ENCODE results near the gene ASH1L. TPM values are rescaled to one million over a fixed set of nuclear protein-coding genes. Genes with fewer than 3 reads are reported as not detected.

The ASH1L gene
- total RNA-seq, 1 donor from 2014 or later = 44.0 TPM

GRCh38 chr1:155324717-155325602 lies 237.6 kb downstream of the ASH1L start:
- DNase-seq (ENCODE audit: low spot score) = no peak
- peaks cover 34% of the 10 kb centered on the region for H3K4me1 Mint-ChIP-seq (ENCODE audit: low read depth)

GRCh38 chr1:155324037-155324716 lies 238.4 kb downstream of the ASH1L start:
- H3K4me1 Mint-ChIP-seq (ENCODE audit: low read depth) = peaks cover 38% of the 10 kb centered on the region

More at GRCh38 chr1:155324717-155325602, 237.6 kb downstream of the ASH1L start:
- Mint-ChIP-seq H3K36me3 (ENCODE audit: low read depth) (peaks cover 2% of the 10 kb centered on the region), H3K9me3 (no peaks in the 10 kb centered on the region), H3K27me3 (ENCODE audit: insufficient read depth) (no peaks in the 10 kb centered on the region), H3K4me3 (peak overlapping the region; percentile 86), H3K27ac (no peak overlapping the region)
- intact Hi-C loops (cut with micrococcal nuclease) = loop anchor here (1.0 to 10.0 kb wide), 8 partner anchors 52 to 1650 kb away; partner anchors contain the start of genes ARHGEF2, CLK2, DPM3 and ILF2

GRCh38 chr1:155323729-155324036 lies 238.9 kb downstream of the ASH1L start:
- peaks cover 7% of the 10 kb centered on the region for H3K36me3 Mint-ChIP-seq (ENCODE audit: low read depth)
- H3K27me3 Mint-ChIP-seq (ENCODE audit: insufficient read depth) = no peaks in the 10 kb centered on the region
- peaks cover 43% of the 10 kb centered on the region for H3K4me1 Mint-ChIP-seq (ENCODE audit: low read depth)

More at GRCh38 chr1:155324037-155324716, 238.4 kb downstream of the ASH1L start:
- peak overlapping the region; percentile 86 for H3K4me3 Mint-ChIP-seq
- peaks cover 3% of the 10 kb centered on the region for H3K36me3 Mint-ChIP-seq (ENCODE audit: low read depth)
- no peaks in the 10 kb centered on the region for H3K9me3 Mint-ChIP-seq
- H3K27me3 Mint-ChIP-seq (ENCODE audit: insufficient read depth) = no peaks in the 10 kb centered on the region
- peak; percentile 90 for DNase-seq (ENCODE audit: low spot score)
- peak overlapping the region; percentile 75 for H3K27ac Mint-ChIP-seq
- intact Hi-C loops (cut with micrococcal nuclease) = loop anchor here (1.0 to 10.0 kb wide), 8 partner anchors 51 to 1649 kb away; partner anchors contain the start of genes ARHGEF2, CLK2, DPM3 and ILF2

GRCh38 chr1:155322953-155323728 lies 239.5 kb downstream of the ASH1L start:
- no peaks in the 10 kb centered on the region for H3K27me3 Mint-ChIP-seq (ENCODE audit: insufficient read depth)
- intact Hi-C loops (cut with micrococcal nuclease) = loop anchor here (1.0 to 10.0 kb wide), 16 partner anchors 15 to 1648 kb away; partner anchors contain the start of genes ARHGEF2, DPM3, ENTREP3 and FDPS
- H3K4me1 Mint-ChIP-seq (ENCODE audit: low read depth) = peaks cover 49% of the 10 kb centered on the region
- peak overlapping the region; percentile 58 for H3K27ac Mint-ChIP-seq
- DNase-seq (ENCODE audit: low spot score) = peak; percentile 83
- H3K4me3 Mint-ChIP-seq = peak overlapping the region; percentile 86
- no peaks in the 10 kb centered on the region for H3K9me3 Mint-ChIP-seq
- H3K36me3 Mint-ChIP-seq (ENCODE audit: low read depth) = peaks cover 11% of the 10 kb centered on the region

More at GRCh38 chr1:155323729-155324036, 238.9 kb downstream of the ASH1L start:
- no peaks in the 10 kb centered on the region for H3K9me3 Mint-ChIP-seq
- peak overlapping the region; percentile 75 for H3K27ac Mint-ChIP-seq
- intact Hi-C loops (cut with micrococcal nuclease) = loop anchor here (1.0 to 10.0 kb wide), 18 partner anchors 15 to 1649 kb away; partner anchors contain the start of genes ARHGEF2, CLK2, DPM3 and ENTREP3
- peak overlapping the region; percentile 86 for H3K4me3 Mint-ChIP-seq
- peak; percentile 83 for DNase-seq (ENCODE audit: low spot score)

GRCh38 chr1:155322571-155322952 lies 240.0 kb downstream of the ASH1L start:
- Mint-ChIP-seq H3K4me1 (ENCODE audit: low read depth) (peaks cover 50% of the 10 kb centered on the region), H3K27me3 (ENCODE audit: insufficient read depth) (no peaks in the 10 kb centered on the region), H3K9me3 (no peaks in the 10 kb centered on the region), H3K27ac (no peak overlapping the region), H3K36me3 (ENCODE audit: low read depth) (peaks cover 15% of the 10 kb centered on the region), H3K4me3 (peak overlapping the region; percentile 73)
- no peak for DNase-seq (ENCODE audit: low spot score)
- intact Hi-C loops (cut with micrococcal nuclease) = loop anchor here (2.0 to 10.0 kb wide), 7 partner anchors 114 to 1648 kb away; partner anchors contain the start of genes ARHGEF2, DPM3, ILF2 and MTX1

- Mint-ChIP-seq H3K4me3 (peak overlapping the region; percentile 73), H3K27ac (no peak overlapping the region), H3K36me3 (ENCODE audit: low read depth) (peaks cover 18% of the 10 kb centered on the region), H3K27me3 (ENCODE audit: insufficient read depth) (no peaks in the 10 kb centered on the region), H3K4me1 (ENCODE audit: low read depth) (peaks cover 50% of the 10 kb centered on the region), H3K9me3 (no peaks in the 10 kb centered on the region)
- intact Hi-C loops (cut with micrococcal nuclease) = loop anchor here (2.0 to 10.0 kb wide), 7 partner anchors 113 to 1647 kb away; partner anchors contain the start of genes ARHGEF2, DPM3, ILF2 and MTX1
- DNase-seq (ENCODE audit: low spot score) = no peak
Observed at GRCh38 chr1:155321639-155322503, 240.7 kb downstream of the ASH1L start.

- Mint-ChIP-seq H3K4me3 (peak within 1 kb of the TSS; percentile 51), H3K27me3 (ENCODE audit: insufficient read depth) (no peaks in the 10 kb centered on the region), H3K9me3 (no peaks in the 10 kb centered on the region), H3K27ac (no peak within 1 kb of the TSS), H3K36me3 (ENCODE audit: low read depth) (peaks cover 21% of the 10 kb centered on the region), H3K4me1 (ENCODE audit: low read depth) (peaks cover 45% of the 10 kb centered on the region)
- peak; percentile 71 for DNase-seq (ENCODE audit: low spot score)
- intact Hi-C loops (cut with micrococcal nuclease) = loop anchor here (5.0 to 10.0 kb wide), 6 partner anchors 179 to 1646 kb away; partner anchors contain the start of genes ARHGEF2, DPM3, ILF2 and NPR1
Observed at GRCh38 chr1:155320661-155321617, 241.7 kb downstream of the ASH1L start, which contains the start of gene RUSC1. Gene RUSC1 (plus strand): TSS chr1:155320894. CDS start chr1:155321774, 880 bp downstream.

- H3K27ac Mint-ChIP-seq = no peak overlapping the region
- peaks cover 21% of the 10 kb centered on the region for H3K36me3 Mint-ChIP-seq (ENCODE audit: low read depth)
- intact Hi-C loops (cut with micrococcal nuclease) = loop anchor here (5.0 to 10.0 kb wide), 6 partner anchors 178 to 1645 kb away; partner anchors contain the start of genes ARHGEF2, DPM3, ILF2 and NPR1
- no peaks in the 10 kb centered on the region for H3K9me3 Mint-ChIP-seq
- H3K4me3 Mint-ChIP-seq = peak overlapping the region; percentile 51
- no peak for DNase-seq (ENCODE audit: low spot score)
- peaks cover 42% of the 10 kb centered on the region for H3K4me1 Mint-ChIP-seq (ENCODE audit: low read depth)
- H3K27me3 Mint-ChIP-seq (ENCODE audit: insufficient read depth) = no peaks in the 10 kb centered on the region
Observed at GRCh38 chr1:155320252-155320651, 242.4 kb downstream of the ASH1L start.

GRCh38 chr1:155319536-155319935 lies 243.1 kb downstream of the ASH1L start:
- intact Hi-C loops (cut with micrococcal nuclease) = no loop called here
- Mint-ChIP-seq H3K4me1 (ENCODE audit: low read depth) (peaks cover 42% of the 10 kb centered on the region), H3K9me3 (no peaks in the 10 kb centered on the region), H3K4me3 (no peak overlapping the region), H3K36me3 (ENCODE audit: low read depth) (peaks cover 21% of the 10 kb centered on the region), H3K27me3 (ENCODE audit: insufficient read depth) (no peaks in the 10 kb centered on the region), H3K27ac (no peak overlapping the region)
- no peak for DNase-seq (ENCODE audit: low spot score)

GRCh38 chr1:155318082-155318481 lies 244.5 kb downstream of the ASH1L start:
- no peaks in the 10 kb centered on the region for H3K9me3 Mint-ChIP-seq
- no peaks in the 10 kb centered on the region for H3K27me3 Mint-ChIP-seq (ENCODE audit: insufficient read depth)
- peaks cover 29% of the 10 kb centered on the region for H3K36me3 Mint-ChIP-seq (ENCODE audit: low read depth)
- H3K27ac Mint-ChIP-seq = no peak overlapping the region
- intact Hi-C loops (cut with micrococcal nuclease) = no loop called here
- H3K4me1 Mint-ChIP-seq (ENCODE audit: low read depth) = peaks cover 48% of the 10 kb centered on the region
- no peak overlapping the region for H3K4me3 Mint-ChIP-seq
- no peak for DNase-seq (ENCODE audit: low spot score)
